DMS 273 (cell line): ENCODE results near the gene RIN1.

ENCODE experiments used
- DNase-seq: peaks from one replicate; lab custom pipeline; 2025; ENCODE audit not compliant: unreplicated experiment; lab: John Stamatoyannopoulos, UW

RIN1 gene

GRCh38 chr11:66335531-66336233, 552 bp downstream of the RIN1 start:
- DNase-seq: peak; percentile 78

GRCh38 chr11:66334605-66335442, 1.4 kb downstream of the RIN1 start:
- DNase-seq: peak; percentile 78

GRCh38 chr11:66333896-66334604, 2.2 kb downstream of the RIN1 start:
- peak; percentile 54 for DNase-seq

GRCh38 chr11:66333220-66333877, 2.9 kb downstream of the RIN1 start:
- DNase-seq: no peak

GRCh38 chr11:66332371-66333219, 3.6 kb downstream of the RIN1 start:
- no peak for DNase-seq

GRCh38 chr11:66331542-66332370, 4.5 kb downstream of the RIN1 start:
- DNase-seq: no peak

- no peak for DNase-seq
These were observed 5.3 kb downstream of the RIN1 start for GRCh38 chr11:66330931-66331330.

GRCh38 chr11:66329165-66329673, 7.0 kb downstream of the RIN1 start:
- no peak for DNase-seq

GRCh38 chr11:66328302-66329144, 7.7 kb downstream of the RIN1 start:
- DNase-seq: peak; percentile 83

GRCh38 chr11:66328031-66328301, 8.3 kb downstream of the RIN1 start:
- no peak for DNase-seq

- DNase-seq: no peak
These were observed 8.8 kb downstream of the RIN1 start for GRCh38 chr11:66327171-66328030.

GRCh38 chr11:66326261-66327111, 9.7 kb downstream of the RIN1 start:
- DNase-seq: peak; percentile 50

GRCh38 chr11:66325263-66325671, 11.0 kb downstream of the RIN1 start:
- DNase-seq: peak; percentile 94

GRCh38 chr11:66324664-66325063, 11.6 kb downstream of the RIN1 start:
- DNase-seq: peak; percentile 54

- no peak for DNase-seq
These were observed 12.6 kb downstream of the RIN1 start for GRCh38 chr11:66323684-66324083.

- DNase-seq: no peak
These were observed 13.4 kb downstream of the RIN1 start for GRCh38 chr11:66322732-66323427.
